Upper lobe of left lung (tissue), 6 donors: Measurements from ENCODE around the gene PON1. TPM values are rescaled to one million over a fixed set of nuclear protein-coding genes. Genes with fewer than 3 reads are reported as not detected.

Source experiments
- ATAC-seq, 2 donors: fragments of 200-7000 bp; cut with Tn5 transposase; one replicate each; pipeline ENCODE4 v1.9.1; 2022; ENCODE audit warnings: mild to moderate bottlenecking in 2 of 2, moderate library complexity in 2 of 2; ENCODE audit not compliant: low FRiP score in 2 of 2
- DNase-seq, 2 donors: peaks; one replicate each; pipeline ENCODE4 v3.0.0-alpha.2; 2019 to 2020
- H3K27ac ChIP-seq, 4 donors: fragments of 200-600 bp; sonication (generic); one replicate each; pipeline ENCODE4 v1.5.1; 2016 to 2019
- H3K27me3 ChIP-seq, 4 donors: fragments of 200-600 bp; sonication (generic); one replicate each; pipeline ENCODE4 v1.5.1; 2017 to 2019
- H3K36me3 ChIP-seq, 4 donors: fragments of 200-600 bp; sonication (generic); one replicate each; pipeline ENCODE4 v1.5.1; 2016 to 2019
- H3K4me1 ChIP-seq, 4 donors: fragments of 200-600 bp; sonication (generic); one replicate each; pipeline ENCODE4 v1.5.1; 2018 to 2019
- H3K4me3 ChIP-seq, 4 donors: fragments of 200-600 bp; sonication (generic); one replicate each; pipeline ENCODE4 v1.5.1; 2017 to 2019; ENCODE audit warnings: mild to moderate bottlenecking in 2 of 4, moderate library complexity in 1 of 4
- H3K9me3 ChIP-seq, 4 donors: fragments of 200-600 bp; sonication (generic); one replicate each; pipeline ENCODE4 v1.5.1; 2018 to 2019
- CTCF ChIP-seq, 6 experiments: fragments of 450-650 bp in 4 of 6; fragments of 200-600 bp in 2 of 6; sonication (generic) in 2 of 6; IDR thresholded peaks; one replicate each; pipeline ENCODE4 v1.5.1; 2016 to 2019; ENCODE audit warnings: antibody characterized with exemption in 6 of 6
- EP300 ChIP-seq, 4 donors: sonication (generic); formaldehyde crosslinking; IDR thresholded peaks; one replicate each; pipeline ENCODE4 v1.5.1; 2017; ENCODE audit warnings: antibody characterized with exemption in 4 of 4, control low read depth in 2 of 4
- POLR2A ChIP-seq, 4 donors: fragments of 450-650 bp; IDR thresholded peaks; one replicate each; pipeline ENCODE4 v1.5.1; 2016 to 2017; ENCODE audit warnings: antibody characterized with exemption in 4 of 4, mild to moderate bottlenecking in 2 of 4
- POLR2AphosphoS5 ChIP-seq, 2 donors: sonication (generic); formaldehyde crosslinking; IDR thresholded peaks; one replicate each; pipeline ENCODE4 v1.5.1; 2017; ENCODE audit warnings: antibody characterized with exemption in 2 of 2
- WGBS, 2 donors: methylation state at CpG; one replicate each; pipeline ENCODE4 v1.1.5; 2017 to 2018; 5-methylcytosine and 5-hydroxymethylcytosine counted together
- total RNA-seq, 6 donors: library from RNA; depleted of rRNA in 4 of 6; stranded (reverse); fragments of >200 nt in 4 of 6; gene quantifications; one replicate each; pipeline versions ENCODE4 v1.1.0 to v1.2.1, GENCODE V29; 2016 to 2021
- donor health status: DM: no; HTN: no; CAD: no; lungs with moderate emphysema.
- donor health status: DM: no; HTN: yes; CAD: no; lungs with severe emphysema.

PON1 gene
- total RNA-seq, 6 donors from 2014 or later, result 0.20 to 1.7 (median 0.82) TPM; not detected in 2

DNA sequence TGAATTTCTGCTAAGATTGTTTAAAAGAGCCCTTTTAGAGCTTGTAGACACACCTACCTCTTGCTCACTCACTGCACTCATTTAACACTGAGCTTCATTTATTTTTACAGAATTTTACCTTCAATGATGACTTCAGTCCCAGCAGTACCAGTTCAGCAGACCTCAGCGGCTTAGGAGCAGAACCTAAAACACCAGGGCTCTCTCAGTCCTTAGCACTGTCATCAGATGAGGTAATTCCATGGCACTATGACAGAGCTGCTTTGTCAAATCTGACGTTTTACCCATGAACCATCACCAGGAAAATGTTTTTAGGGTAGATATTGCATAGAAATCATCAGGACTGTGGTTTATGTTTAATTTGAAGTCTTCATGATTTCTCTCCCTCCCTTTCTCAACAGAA, 38.2 kb downstream of the PON1 start:
- H3K9me3 ChIP-seq, result no peaks in the 10 kb centered on the region
- no peaks in the 10 kb centered on the region for H3K4me1 ChIP-seq
- no peak for TF ChIP-seq CTCF (IDR thresholded peaks at IDR 0.05)
- no peak for TF ChIP-seq POLR2A (IDR thresholded peaks at IDR 0.05)
- TF ChIP-seq EP300 (IDR thresholded peaks at IDR 0.05), result no peak
- TF ChIP-seq POLR2AphosphoS5 (IDR thresholded peaks at IDR 0.05), result no peak
- WGBS, 2 donors, result 80 to 81% methylated on average over 2 of the region's 2 CpGs
- H3K4me3 ChIP-seq, result no peak overlapping the region
- H3K27me3 ChIP-seq, result no peaks in the 10 kb centered on the region
- ATAC-seq (no peak), DNase-seq (no peak)
- H3K36me3 ChIP-seq, result no peaks in the 10 kb centered on the region
- no peak overlapping the region for H3K27ac ChIP-seq

DNA sequence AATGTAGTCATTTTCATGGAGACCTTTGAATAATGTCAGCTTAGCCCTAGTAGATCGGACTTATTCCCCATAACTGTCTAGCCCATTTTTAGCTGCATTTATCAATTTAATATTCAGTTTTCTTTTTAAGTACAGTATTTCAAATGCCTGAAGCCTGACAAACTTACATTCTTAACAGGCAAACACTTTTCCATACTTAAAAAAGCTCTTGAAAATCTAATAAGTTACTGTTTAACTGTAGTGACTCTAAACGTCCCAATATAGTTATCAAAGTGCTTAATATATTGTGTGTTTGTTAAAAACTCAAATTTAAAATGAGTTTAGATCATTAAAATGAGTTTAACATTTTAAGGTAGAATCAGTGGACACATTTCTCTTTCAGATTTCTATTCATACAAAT, 44.9 kb downstream of the PON1 start:
- H3K27me3 ChIP-seq, result no peaks in the 10 kb centered on the region
- no peak overlapping the region for H3K27ac ChIP-seq
- no peaks in the 10 kb centered on the region for H3K36me3 ChIP-seq
- H3K4me3 ChIP-seq, result no peak overlapping the region
- TF ChIP-seq EP300 (IDR thresholded peaks at IDR 0.05) (no peak), CTCF (IDR thresholded peaks at IDR 0.05) (no peak), POLR2A (IDR thresholded peaks at IDR 0.05) (no peak), POLR2AphosphoS5 (IDR thresholded peaks at IDR 0.05) (no peak)
- H3K9me3 ChIP-seq, result no peaks in the 10 kb centered on the region
- ATAC-seq (no peak), DNase-seq (no peak)
- H3K4me1 ChIP-seq, result peaks cover 0 to 5% (median 0%) of the 10 kb centered on the region in 4 donors
- WGBS, 2 donors, result 46 to 62% methylated on average over 2 of the region's 2 CpGs

DNA sequence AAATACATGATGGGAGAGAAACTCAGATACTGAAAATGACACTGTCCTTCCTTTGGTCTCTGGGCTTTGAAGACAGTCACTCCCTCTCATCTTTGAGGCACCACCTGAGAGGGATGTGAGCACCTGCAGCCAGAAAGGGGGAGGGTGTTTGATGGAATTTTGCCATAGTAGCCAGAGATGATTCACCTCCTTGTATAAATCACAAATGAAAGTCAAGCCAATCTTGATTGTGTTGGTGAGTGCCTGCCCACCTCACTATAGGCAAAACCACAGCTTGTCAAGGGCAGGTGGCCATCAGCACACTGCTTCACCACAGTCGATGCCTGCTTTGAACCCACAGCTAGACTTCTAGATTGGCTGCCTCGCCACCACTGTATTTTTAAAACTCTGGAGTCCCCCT, 48.2 kb downstream of the PON1 start:
- H3K9me3 ChIP-seq, result no peaks in the 10 kb centered on the region
- H3K27me3 ChIP-seq, result no peaks in the 10 kb centered on the region
- no peak for DNase-seq
- TF ChIP-seq POLR2AphosphoS5 (IDR thresholded peaks at IDR 0.05) (no peak), EP300 (IDR thresholded peaks at IDR 0.05) (no peak), POLR2A (IDR thresholded peaks at IDR 0.05) (no peak), CTCF (IDR thresholded peaks at IDR 0.05) (no peak)
- no peaks in the 10 kb centered on the region for H3K36me3 ChIP-seq
- ATAC-seq, result no peak
- H3K4me1 ChIP-seq, result peaks cover 0 to 5% (median 0%) of the 10 kb centered on the region in 4 donors
- H3K4me3 ChIP-seq, result no peak overlapping the region
- H3K27ac ChIP-seq, result no peak overlapping the region
- 81 to 85% methylated on average over 2 of the region's 2 CpGs for WGBS, 2 donors

DNA sequence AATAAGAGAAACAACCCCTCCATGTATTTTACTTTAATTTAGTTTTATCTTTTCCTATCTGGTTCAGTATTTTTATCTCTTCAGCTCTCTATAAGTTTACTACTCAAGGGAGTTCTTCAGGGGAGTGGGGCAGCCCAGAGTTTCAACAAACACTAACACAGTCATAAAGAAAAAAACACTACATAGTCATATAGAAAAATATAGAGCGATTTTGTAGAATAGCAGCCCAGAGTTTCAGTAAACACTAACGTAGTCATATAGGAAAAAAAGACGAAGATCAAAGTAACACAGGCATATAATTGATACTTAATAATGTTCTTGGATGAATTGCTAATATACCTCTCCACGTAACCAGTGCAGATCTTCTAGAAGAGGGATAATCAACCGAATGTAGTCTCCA, 54.7 kb downstream of the PON1 start:
- TF ChIP-seq CTCF (IDR thresholded peaks at IDR 0.05) (no peak), POLR2A (IDR thresholded peaks at IDR 0.05) (no peak), POLR2AphosphoS5 (IDR thresholded peaks at IDR 0.05) (no peak), EP300 (IDR thresholded peaks at IDR 0.05) (no peak)
- Histone ChIP-seq H3K9me3 (no peaks in the 10 kb centered on the region), H3K4me1 (no peaks in the 10 kb centered on the region), H3K27ac (no peak overlapping the region), H3K36me3 (no peaks in the 10 kb centered on the region), H3K27me3 (no peaks in the 10 kb centered on the region), H3K4me3 (no peak overlapping the region)
- ATAC-seq, result no peak
- no peak for DNase-seq
- 89% methylated on average over 5 of the region's 5 CpGs for WGBS, 2 donors

- no peaks in the 10 kb centered on the region for H3K36me3 ChIP-seq
- no peaks in the 10 kb centered on the region for H3K27me3 ChIP-seq
- no peaks in the 10 kb centered on the region for H3K9me3 ChIP-seq
- no peaks in the 10 kb centered on the region for H3K4me1 ChIP-seq
- H3K27ac ChIP-seq, result no peak overlapping the region
- ATAC-seq (no peak), DNase-seq (no peak)
- WGBS, 2 donors, result 84 to 93% methylated on average over 2 of the region's 2 CpGs
- H3K4me3 ChIP-seq, result no peak overlapping the region
- TF ChIP-seq POLR2AphosphoS5 (IDR thresholded peaks at IDR 0.05), result no peak
- no peak for TF ChIP-seq POLR2A (IDR thresholded peaks at IDR 0.05)
- TF ChIP-seq EP300 (IDR thresholded peaks at IDR 0.05), result no peak
- no peak for TF ChIP-seq CTCF (IDR thresholded peaks at IDR 0.05)
Observed at GRCh38 chr7:95267754-95268153, 56.6 kb downstream of the PON1 start.
